Uterus (tissue), 4 donors: Measurements from ENCODE around the gene MYPN. TPM values are rescaled to one million over a fixed set of nuclear protein-coding genes. Genes with fewer than 3 reads are reported as not detected.

Source experiments
- DNase-seq, 2 donors: peaks; one replicate each; pipeline ENCODE4 v3.0.0-alpha.2; 2019 to 2020
- H3K27ac ChIP-seq, 2 donors: fragments of 200-600 bp; sonication (generic); 1 replicate in 1 of 2; 2 replicates in 1 of 2; pipeline ENCODE4 v1.5.1; 2016 to 2018
- H3K27me3 ChIP-seq, 2 donors: fragments of 200-600 bp; sonication (generic); one replicate each; pipeline ENCODE4 v1.5.1; 2018 to 2019; ENCODE audit warnings: control low read depth in 1 of 2
- H3K36me3 ChIP-seq, 2 donors: fragments of 200-600 bp; sonication (generic); one replicate each; pipeline ENCODE4 v1.5.1; 2019; ENCODE audit warnings: control low read depth in 1 of 2
- H3K4me1 ChIP-seq, 2 donors: fragments of 200-600 bp; sonication (generic); one replicate each; pipeline ENCODE4 v1.5.1; 2018 to 2019; ENCODE audit warnings: control low read depth in 1 of 2
- H3K4me3 ChIP-seq, 2 donors: fragments of 200-600 bp; sonication (generic); 1 replicate in 1 of 2; 2 replicates in 1 of 2; pipeline ENCODE4 v1.5.1; 2018 to 2019; ENCODE audit warnings: mild to moderate bottlenecking in 1 of 2
- H3K9me3 ChIP-seq, 2 donors: fragments of 200-600 bp; sonication (generic); one replicate each; pipeline ENCODE4 v1.5.1; 2019; ENCODE audit warnings: control low read depth in 1 of 2
- CTCF ChIP-seq, 4 experiments: fragments of 200-600 bp in 2 of 4; fragments of 450-650 bp in 2 of 4; sonication (generic) in 2 of 4; IDR thresholded peaks; one replicate each; pipeline ENCODE4 v1.5.1; 2016 to 2019; ENCODE audit warnings: antibody characterized with exemption in 4 of 4, mild to moderate bottlenecking in 2 of 4, moderate library complexity in 1 of 4
- POLR2A ChIP-seq, 2 donors: fragments of 450-650 bp; IDR thresholded peaks; one replicate each; pipeline ENCODE4 v1.6.1; 2016; ENCODE audit warnings: antibody characterized with exemption in 2 of 2, mild to moderate bottlenecking in 1 of 2, moderate library complexity in 1 of 2
- intact Hi-C: fragments of 100-400 bp; cut with DNase I; formaldehyde crosslinking; loops from one replicate; pipeline ENCODE4 v1.15.1; 2023; ENCODE audit warnings: low total_unique reads
- total RNA-seq, 4 donors: library from RNA; depleted of rRNA in 3 of 4; stranded (reverse); fragments of >200 nt in 3 of 4; gene quantifications; one replicate each; pipeline versions ENCODE4 v1.1.0 to v1.2.4, GENCODE V29; 2014 to 2023
- donor health status: DM: yes; HTN: yes; CAD: no.

Gene MYPN
- total RNA-seq, 4 donors from 2014 or later: not detected

DNA sequence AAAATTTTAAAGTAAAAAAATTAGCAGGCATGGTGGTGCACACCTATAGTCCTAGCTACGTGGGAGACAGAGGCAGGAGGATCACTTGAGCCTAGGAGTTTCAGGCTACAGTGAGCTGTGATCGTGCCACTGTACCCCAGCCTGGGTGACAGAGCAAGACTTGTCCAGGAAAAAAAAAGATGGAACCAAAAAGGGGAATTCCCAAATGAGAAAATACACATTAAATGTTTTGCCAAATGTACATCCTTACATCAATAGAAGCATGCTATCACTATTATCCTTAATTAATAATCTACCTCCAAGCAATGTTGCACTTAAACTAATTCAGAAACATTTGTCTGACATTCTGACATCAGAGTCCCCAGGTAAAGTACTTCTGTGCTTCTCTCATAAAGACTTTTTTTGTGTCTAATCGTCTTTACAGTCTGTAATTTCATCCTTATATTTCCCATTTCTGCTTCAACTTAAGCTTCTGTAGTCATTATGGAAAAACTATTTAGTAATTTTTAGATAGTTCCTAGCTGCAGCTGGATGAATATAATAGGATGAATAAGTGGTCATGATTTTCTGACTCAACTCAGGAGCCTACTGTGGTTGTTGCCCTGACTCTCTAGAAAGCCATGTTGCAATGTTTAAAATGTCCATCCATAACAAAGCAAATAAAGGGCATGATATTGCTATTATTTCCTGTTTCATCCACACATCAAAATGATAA lies 57.7 kb downstream of the MYPN start:
- intact Hi-C loops: no loop called here
- no peak overlapping the region for H3K4me3 ChIP-seq
- no peak overlapping the region for H3K27ac ChIP-seq
- no peaks in the 10 kb centered on the region for H3K9me3 ChIP-seq
- no peaks in the 10 kb centered on the region for H3K36me3 ChIP-seq
- TF ChIP-seq CTCF (IDR thresholded peaks at IDR 0.05): no peak
- TF ChIP-seq POLR2A (IDR thresholded peaks at IDR 0.05): no peak
- H3K27me3 ChIP-seq: no peaks in the 10 kb centered on the region
- DNase-seq: no peak
- no peaks in the 10 kb centered on the region for H3K4me1 ChIP-seq

GRCh38 chr10:68167586-68168189 lies 58.4 kb downstream of the MYPN start:
- intact Hi-C loops: no loop called here
- no peak for DNase-seq
- Histone ChIP-seq H3K27ac (no peak overlapping the region), H3K9me3 (no peaks in the 10 kb centered on the region), H3K36me3 (no peaks in the 10 kb centered on the region), H3K27me3 (no peaks in the 10 kb centered on the region), H3K4me1 (no peaks in the 10 kb centered on the region), H3K4me3 (no peak overlapping the region)
- no peak for TF ChIP-seq CTCF (IDR thresholded peaks at IDR 0.05)
- TF ChIP-seq POLR2A (IDR thresholded peaks at IDR 0.05): no peak

DNA sequence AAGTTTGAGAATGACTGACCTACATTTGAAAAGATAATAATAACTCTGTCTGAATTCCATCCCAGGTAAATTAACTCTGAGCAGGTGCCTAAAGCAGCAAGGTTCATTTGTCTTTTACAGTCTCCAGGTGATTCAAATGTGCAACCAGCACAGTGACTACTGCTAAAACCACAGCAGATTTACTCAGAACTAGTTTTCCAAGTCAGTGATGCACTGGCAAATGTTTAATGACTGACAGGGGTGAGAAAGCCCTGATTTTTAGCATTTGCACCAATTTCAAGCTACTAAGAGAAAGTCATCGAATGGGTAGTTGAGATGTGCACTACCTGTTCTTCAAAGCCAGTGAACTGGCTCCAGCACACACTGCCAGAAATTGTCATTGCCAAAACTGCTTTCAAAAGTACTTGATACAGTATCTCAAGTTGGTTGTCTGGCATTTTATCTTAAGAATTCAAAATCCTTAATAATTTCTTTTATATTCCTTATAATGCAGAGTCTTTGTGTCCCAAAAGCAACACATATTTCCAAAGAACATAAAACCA lies 62.3 kb downstream of the MYPN start:
- no peaks in the 10 kb centered on the region for H3K9me3 ChIP-seq
- no peak overlapping the region for H3K27ac ChIP-seq
- intact Hi-C loops: no loop called here
- H3K36me3 ChIP-seq: no peaks in the 10 kb centered on the region
- no peak for DNase-seq
- H3K4me1 ChIP-seq: no peaks in the 10 kb centered on the region
- H3K27me3 ChIP-seq: no peaks in the 10 kb centered on the region
- no peak overlapping the region for H3K4me3 ChIP-seq
- TF ChIP-seq POLR2A (IDR thresholded peaks at IDR 0.05) (no peak), CTCF (IDR thresholded peaks at IDR 0.05) (no peak)

GRCh38 chr10:68172324-68172723 lies 63.0 kb downstream of the MYPN start:
- no peaks in the 10 kb centered on the region for H3K27me3 ChIP-seq
- H3K36me3 ChIP-seq: no peaks in the 10 kb centered on the region
- H3K4me3 ChIP-seq: no peak overlapping the region
- no peak for DNase-seq
- H3K27ac ChIP-seq: no peak overlapping the region
- H3K9me3 ChIP-seq: no peaks in the 10 kb centered on the region
- TF ChIP-seq POLR2A (IDR thresholded peaks at IDR 0.05) (no peak), CTCF (IDR thresholded peaks at IDR 0.05) (no peak)
- intact Hi-C loops: no loop called here
- no peaks in the 10 kb centered on the region for H3K4me1 ChIP-seq

- TF ChIP-seq CTCF (IDR thresholded peaks at IDR 0.05): no peak
- Histone ChIP-seq H3K36me3 (no peaks in the 10 kb centered on the region), H3K9me3 (no peaks in the 10 kb centered on the region), H3K4me3 (no peak overlapping the region), H3K27ac (no peak overlapping the region), H3K4me1 (no peaks in the 10 kb centered on the region), H3K27me3 (no peaks in the 10 kb centered on the region)
- no peak for DNase-seq
- intact Hi-C loops: no loop called here
Measured at GRCh38 chr10:68175949-68176348, 66.7 kb downstream of the MYPN start.
